ENCODE data around the gene SLC37A2.
A peak's percentile ranks its signal among the peaks of the same experiment; 100 is the strongest.

SLC37A2 gene

GRCh38 chr11:125112208-125112604 is 49.1 kb downstream of the SLC37A2 start:
- no peak for DNase-seq

DNA sequence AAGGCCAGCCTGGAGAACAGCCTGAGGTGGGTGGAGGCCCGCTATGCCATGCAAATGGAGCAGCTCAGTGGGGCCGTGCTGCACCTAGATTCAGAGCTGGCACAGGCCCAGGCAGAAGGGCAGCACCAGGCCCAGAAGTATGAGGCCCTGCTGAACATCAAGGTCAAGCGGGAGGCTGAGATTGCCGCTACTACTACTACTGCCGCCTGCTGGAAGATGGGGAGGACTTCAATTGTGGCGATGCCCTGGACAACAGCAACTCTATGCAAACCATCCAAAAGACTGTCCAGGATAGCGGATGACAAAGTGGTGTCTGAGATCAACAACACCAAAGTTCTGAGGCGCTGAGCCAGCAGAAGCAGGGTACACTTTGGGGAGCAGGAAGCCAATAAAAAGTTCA is 51.4 kb downstream of the SLC37A2 start:
- DNase-seq, result no peak

DNA sequence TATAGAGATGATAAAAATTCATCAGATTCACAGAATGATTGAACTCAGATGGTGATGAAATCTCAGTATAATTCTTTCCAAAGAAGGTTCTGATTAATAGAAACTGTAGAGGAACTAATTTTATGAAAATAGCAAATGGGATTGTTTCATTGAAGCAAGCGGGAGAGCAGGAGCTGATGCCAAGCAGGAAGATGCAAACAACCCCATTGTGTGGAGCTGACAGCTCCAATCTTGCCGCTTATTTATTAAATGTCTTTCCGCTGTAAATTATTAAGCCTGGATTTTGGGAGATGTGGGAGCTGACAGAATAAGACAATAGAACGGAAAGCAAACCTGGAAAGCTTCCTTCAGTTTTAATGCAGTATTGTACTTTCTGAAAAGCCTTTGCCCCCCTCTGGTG is 54.3 kb downstream of the SLC37A2 start:
- DNase-seq, result no peak

DNA sequence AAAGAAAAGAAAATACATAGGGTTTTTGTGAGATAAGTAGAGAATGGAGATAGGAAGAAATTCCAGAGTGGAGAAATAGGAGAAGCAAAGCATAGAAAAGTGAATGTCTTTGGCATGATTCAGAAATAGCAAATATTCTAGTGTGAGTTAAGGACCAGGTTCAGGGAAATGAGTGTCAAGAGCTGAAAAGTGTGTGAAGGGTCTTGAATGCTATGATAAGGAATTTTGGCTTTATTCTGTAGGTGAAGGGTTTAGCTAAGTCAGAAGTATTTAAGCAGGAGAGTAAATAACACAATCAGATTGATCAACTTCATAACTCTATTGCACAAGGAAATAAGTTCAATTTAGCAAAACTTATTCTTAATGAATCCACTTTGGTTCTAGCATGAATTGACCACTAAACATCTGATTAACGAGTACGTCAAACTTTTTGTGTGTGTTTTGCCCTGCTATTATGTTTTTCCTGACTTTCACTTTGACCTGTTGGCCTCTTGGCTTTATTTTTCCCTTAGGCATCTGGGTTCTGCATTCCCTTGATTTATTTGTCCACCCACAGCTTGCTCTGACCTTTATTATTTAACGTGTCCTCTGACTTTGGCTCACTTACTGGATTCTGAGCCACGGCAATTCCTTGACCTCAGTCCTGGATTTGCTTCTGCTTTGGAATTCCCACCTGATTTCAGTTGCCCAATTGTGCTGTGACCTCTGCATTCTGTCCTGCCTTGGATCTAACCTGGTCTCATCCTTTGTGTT is 60.3 kb downstream of the SLC37A2 start:
- no peak for DNase-seq

- DNase-seq, result peak; percentile 49 to 82
Observed at GRCh38 chr11:125123947-125124617, 61.0 kb downstream of the SLC37A2 start.

DNA sequence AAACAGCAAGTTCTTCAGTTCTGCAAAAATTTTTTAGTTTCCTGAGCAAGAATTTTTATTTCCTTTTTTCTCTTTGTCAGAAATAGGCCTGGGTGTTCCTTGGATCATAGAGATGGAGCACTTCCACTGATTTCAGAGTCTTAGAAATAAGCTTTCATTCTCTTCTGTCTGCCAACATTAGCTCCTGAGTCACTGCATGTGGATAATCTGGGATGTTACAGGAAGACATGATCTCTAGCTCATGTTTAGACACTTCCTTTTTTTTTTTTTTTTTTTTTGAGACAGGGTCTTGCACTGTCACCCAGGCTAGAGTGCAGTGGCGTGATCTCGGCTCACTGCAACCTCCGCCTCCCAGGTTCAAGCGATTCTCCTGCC is 61.5 kb downstream of the SLC37A2 start:
- no peak for DNase-seq

DNA sequence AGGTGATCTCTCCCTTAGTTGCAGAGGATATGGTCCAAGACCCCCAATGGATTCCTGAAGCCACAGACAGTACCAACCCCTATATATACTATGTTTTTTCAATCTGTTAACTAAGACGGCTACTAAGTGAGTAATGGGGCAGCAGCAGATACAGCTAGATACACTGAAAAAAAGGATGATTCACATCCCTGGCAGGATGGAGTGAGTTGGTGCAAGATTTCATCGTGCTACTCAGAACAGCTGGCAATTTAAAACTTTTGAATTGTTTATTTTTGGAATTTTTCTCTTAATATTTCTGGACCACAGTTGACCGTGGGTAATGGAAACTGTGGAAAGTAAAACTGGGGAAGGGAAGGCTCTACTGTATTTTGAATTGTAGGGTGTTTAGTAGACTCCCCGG is 65.3 kb downstream of the SLC37A2 start:
- DNase-seq, result no peak

- no peak for DNase-seq
Observed at GRCh38 chr11:125129316-125129993, 66.3 kb downstream of the SLC37A2 start.

DNA sequence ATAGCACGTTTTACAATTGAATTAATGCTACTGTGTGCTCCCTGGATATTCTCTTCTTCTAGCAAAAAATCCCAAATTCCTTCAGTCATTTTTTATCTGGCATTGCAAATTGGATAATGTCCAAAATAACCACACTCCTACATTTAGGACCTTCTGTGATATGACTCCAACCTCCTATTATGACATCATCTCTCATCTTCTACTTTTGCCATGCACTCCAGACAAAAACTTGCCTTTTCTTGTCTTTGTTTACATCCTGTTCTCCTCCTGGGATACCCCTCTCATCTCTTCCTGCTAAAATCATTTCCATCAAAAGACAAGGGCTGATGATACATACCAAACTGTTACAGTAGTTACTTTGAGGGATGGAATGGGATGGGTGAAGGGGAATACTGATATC is 69.0 kb downstream of the SLC37A2 start:
- no peak for DNase-seq

- DNase-seq, result no peak
Observed at GRCh38 chr11:125132596-125132995, 69.5 kb downstream of the SLC37A2 start.

GRCh38 chr11:125136001-125136400 is 72.9 kb downstream of the SLC37A2 start:
- DNase-seq, result no peak

DNA sequence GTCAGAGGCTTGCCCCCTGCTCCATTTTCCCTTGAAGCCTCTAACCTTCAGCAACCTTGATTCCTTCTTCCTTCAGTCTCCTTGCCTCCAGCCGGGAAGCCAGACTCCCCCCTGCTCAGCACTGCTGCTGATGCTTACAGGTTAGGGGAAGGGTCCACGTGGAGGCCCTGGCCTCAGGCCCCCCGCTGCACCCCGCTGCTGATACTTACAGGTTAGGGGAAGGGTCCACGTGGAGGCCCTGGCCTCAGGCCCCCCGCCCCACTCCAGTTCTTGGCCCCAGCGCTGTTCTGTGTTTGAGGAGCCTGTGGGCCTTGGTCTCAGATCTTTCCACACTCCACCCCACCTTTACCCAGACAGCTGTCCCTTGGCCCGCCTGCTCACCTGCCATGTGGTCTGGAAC is 75.9 kb downstream of the SLC37A2 start:
- DNase-seq, result no peak

- no peak for DNase-seq
Observed at GRCh38 chr11:125139778-125140177, 76.7 kb downstream of the SLC37A2 start.
